K562 (cell line): ENCODE results near the gene TICAM1. TPM values are rescaled to one million over a fixed set of nuclear protein-coding genes. Genes with fewer than 3 reads are reported as not detected.

Source experiments
- CBFA2T3 ChIP-seq: fragments of 450-650 bp; IDR thresholded peaks from 2 replicates; pipeline ENCODE4 v1.6.1; 2017
- GABPB1 ChIP-seq: sonication (generic); formaldehyde crosslinking; IDR thresholded peaks from 2 replicates; pipeline ENCODE4 v1.8.0; 2022; ENCODE audit warnings: mild to moderate bottlenecking, missing genetic modification reagents
- NR2C1 ChIP-seq, 2 experiments: fragments of 450-650 bp; IDR thresholded peaks; 2 replicates each; pipeline ENCODE4 v1.6.1; 2017; ENCODE audit warnings: mild to moderate bottlenecking in 2 of 2, antibody characterized with exemption in 1 of 2, inconsistent platforms in 1 of 2, missing compliant biosample characterization in 1 of 2, missing genetic modification characterization in 1 of 2
- POU5F1 ChIP-seq: fragments of 150-350 bp; IDR thresholded peaks from 2 replicates; pipeline ENCODE4 v1.6.1; 2014; ENCODE audit warnings: borderline replicate concordance, low read length, low read depth, mild to moderate bottlenecking; ENCODE audit not compliant: partially characterized antibody
- RHOXF2B ChIP-seq: fragments of 250-450 bp; sonication (Bioruptor Pico); conservative IDR thresholded peaks from 2 replicates; pipeline ENCODE4 v1.5.1; 2021
- RUNX1 ChIP-seq: sonication (generic); IDR thresholded peaks from 2 replicates; pipeline ENCODE4 v1.6.1; 2016; ENCODE audit warnings: antibody characterized with exemption, low read depth
- TAF9B ChIP-seq: fragments of 450-650 bp; IDR thresholded peaks from 2 replicates; pipeline ENCODE4 v1.6.1; 2018; ENCODE audit warnings: mild to moderate bottlenecking; ENCODE audit not compliant: partially characterized antibody
- TCF7 ChIP-seq: sonication (generic); IDR thresholded peaks from 2 replicates; pipeline ENCODE4 v1.6.1; 2016; ENCODE audit warnings: antibody characterized with exemption, borderline replicate concordance
- U2AF2 ChIP-seq: fragments of 200-400 bp; formaldehyde crosslinking; optimal IDR thresholded peaks from 2 replicates; pipeline ENCODE3; 2017; ENCODE audit warnings: low read depth, mild to moderate bottlenecking, low read length
- ZBTB17 ChIP-seq: fragments of 450-650 bp; formaldehyde crosslinking; IDR thresholded peaks from 2 replicates; pipeline ENCODE4 v1.4.0; 2020; ENCODE audit warnings: mild to moderate bottlenecking
- ZBTB26 ChIP-seq: fragments of 450-650 bp; formaldehyde crosslinking; IDR thresholded peaks from 2 replicates; pipeline ENCODE4 v1.4.0; 2022; ENCODE audit warnings: missing genetic modification characterization
- ZFP1 ChIP-seq: fragments of 450-650 bp; formaldehyde crosslinking; IDR thresholded peaks from 2 replicates; pipeline ENCODE4 v1.4.0; 2020; ENCODE audit warnings: mild to moderate bottlenecking, mixed read lengths
- ZKSCAN1 ChIP-seq: fragments of 150-350 bp; IDR thresholded peaks from 2 replicates; pipeline ENCODE4 v1.6.1; 2016; ENCODE audit warnings: low read depth, low read length
- polyA plus RNA-seq, 8 experiments: library from polyadenylated mRNA; depleted of rRNA in 4 of 8; stranded (reverse) in 5 of 8; unstranded in 3 of 8; fragments of >200 nt; fragmentation: Nextera tagmentation in 2 of 8; fragmentation: Illumina TruSeq in 1 of 8; extraction: Ambion mirVana in 2 of 8; extraction: Trizol in 1 of 8; gene quantifications; 2 replicates each; pipeline versions ENCODE4 v1.2.1 to v1.2.3, GENCODE V29; 2011 to 2014; ENCODE audit warnings: inconsistent platforms in 1 of 8, missing spikeins in 1 of 8
- total RNA-seq, 7 experiments: library from RNA; depleted of rRNA in 6 of 7; stranded (reverse); fragments of >200 nt in 6 of 7; fragmentation: Illumina TruSeq in 2 of 7; extraction: Trizol in 2 of 7; gene quantifications; 2 replicates each; pipeline versions ENCODE4 v1.2.1 to v1.2.3, GENCODE V29; 2011 to 2021; ENCODE audit warnings: low replicate concordance in 1 of 7
- TF ChIP-seq, protein P1 (sequence below): fragments of 450-650 bp; IDR thresholded peaks from 2 replicates; pipeline ENCODE4 v1.6.1; 2018; ENCODE audit warnings: mild to moderate bottlenecking, low read depth; ENCODE audit not compliant: partially characterized antibody
- TF ChIP-seq, protein P2 (sequence below): fragments of 200-600 bp; sonication (generic); IDR thresholded peaks from one replicate; pipeline ENCODE4 v1.6.1; 2012; ENCODE audit warnings: mild to moderate bottlenecking, low read depth, low read length, inconsistent platforms

TICAM1 gene
- total and polyA plus RNA-seq, 9 of the 15 experiments (the other 6 are each of a cell fraction or from before 2014, with no cell fraction given): 0.07 to 11.6 (median 1.5) TPM

DNA sequence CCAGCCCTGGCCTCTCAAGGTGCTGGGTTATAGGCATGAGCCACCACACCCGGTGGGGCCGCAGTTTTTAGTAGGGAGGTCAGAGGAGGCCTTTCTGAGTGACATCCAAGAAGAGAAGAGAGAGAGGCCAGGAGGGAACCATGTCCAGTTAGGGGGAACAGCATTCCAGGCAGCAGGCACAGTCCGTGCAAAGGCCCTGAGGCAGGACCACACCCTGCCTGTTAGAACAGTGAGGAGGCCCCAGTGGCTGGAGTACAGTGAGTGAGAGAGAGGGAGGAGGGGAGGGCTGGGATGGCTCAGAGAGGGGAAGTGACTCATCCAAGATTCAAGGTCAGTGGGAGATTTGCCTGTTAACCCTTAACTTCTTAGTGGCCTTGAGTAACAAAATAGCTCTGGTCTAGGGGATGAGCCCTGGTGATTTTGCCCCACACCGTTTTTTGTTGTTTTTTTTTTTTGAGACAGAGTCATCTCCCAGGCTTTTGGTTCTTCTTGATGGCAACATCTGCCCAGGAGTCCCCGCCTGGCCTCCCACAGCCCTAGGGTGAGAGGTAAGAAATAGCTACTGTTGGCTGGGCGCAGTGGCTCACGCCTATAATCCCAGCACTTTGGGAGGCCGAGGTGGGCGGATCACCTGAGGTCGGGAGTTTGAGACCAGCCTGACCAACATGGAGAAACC is 38.7 kb upstream of the TICAM1 start (continued):
- TF ChIP-seq, protein P1, sequence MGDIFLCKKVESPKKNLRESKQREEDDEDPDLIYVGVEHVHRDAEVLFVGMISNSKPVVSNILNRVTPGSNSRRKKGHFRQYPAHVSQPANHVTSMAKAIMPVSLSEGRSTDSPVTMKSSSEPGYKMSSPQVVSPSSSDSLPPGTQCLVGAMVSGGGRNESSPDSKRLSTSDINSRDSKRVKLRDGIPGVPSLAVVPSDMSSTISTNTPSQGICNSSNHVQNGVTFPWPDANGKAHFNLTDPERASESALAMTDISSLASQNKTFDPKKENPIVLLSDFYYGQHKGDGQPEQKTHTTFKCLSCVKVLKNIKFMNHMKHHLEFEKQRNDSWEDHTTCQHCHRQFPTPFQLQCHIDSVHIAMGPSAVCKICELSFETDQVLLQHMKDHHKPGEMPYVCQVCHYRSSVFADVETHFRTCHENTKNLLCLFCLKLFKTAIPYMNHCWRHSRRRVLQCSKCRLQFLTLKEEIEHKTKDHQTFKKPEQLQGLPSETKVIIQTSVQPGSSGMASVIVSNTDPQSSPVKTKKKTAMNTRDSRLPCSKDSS: no peak
- TF ChIP-seq ZKSCAN1: peak; percentile 73; the same call in 1 of the 2 replicates
- no peak for TF ChIP-seq ZFP1 (CRISPR knock-in tag)
- no peak for TF ChIP-seq RUNX1
- no peak for TF ChIP-seq TCF7
- no peak for TF ChIP-seq ZBTB26 (CRISPR knock-in tag)
- TF ChIP-seq U2AF2: no peak
- TF ChIP-seq CBFA2T3: peak; percentile 56
- no peak for TF ChIP-seq ZBTB17 (CRISPR knock-in tag)
- no peak for TF ChIP-seq TAF9B
- TF ChIP-seq, protein P2, sequence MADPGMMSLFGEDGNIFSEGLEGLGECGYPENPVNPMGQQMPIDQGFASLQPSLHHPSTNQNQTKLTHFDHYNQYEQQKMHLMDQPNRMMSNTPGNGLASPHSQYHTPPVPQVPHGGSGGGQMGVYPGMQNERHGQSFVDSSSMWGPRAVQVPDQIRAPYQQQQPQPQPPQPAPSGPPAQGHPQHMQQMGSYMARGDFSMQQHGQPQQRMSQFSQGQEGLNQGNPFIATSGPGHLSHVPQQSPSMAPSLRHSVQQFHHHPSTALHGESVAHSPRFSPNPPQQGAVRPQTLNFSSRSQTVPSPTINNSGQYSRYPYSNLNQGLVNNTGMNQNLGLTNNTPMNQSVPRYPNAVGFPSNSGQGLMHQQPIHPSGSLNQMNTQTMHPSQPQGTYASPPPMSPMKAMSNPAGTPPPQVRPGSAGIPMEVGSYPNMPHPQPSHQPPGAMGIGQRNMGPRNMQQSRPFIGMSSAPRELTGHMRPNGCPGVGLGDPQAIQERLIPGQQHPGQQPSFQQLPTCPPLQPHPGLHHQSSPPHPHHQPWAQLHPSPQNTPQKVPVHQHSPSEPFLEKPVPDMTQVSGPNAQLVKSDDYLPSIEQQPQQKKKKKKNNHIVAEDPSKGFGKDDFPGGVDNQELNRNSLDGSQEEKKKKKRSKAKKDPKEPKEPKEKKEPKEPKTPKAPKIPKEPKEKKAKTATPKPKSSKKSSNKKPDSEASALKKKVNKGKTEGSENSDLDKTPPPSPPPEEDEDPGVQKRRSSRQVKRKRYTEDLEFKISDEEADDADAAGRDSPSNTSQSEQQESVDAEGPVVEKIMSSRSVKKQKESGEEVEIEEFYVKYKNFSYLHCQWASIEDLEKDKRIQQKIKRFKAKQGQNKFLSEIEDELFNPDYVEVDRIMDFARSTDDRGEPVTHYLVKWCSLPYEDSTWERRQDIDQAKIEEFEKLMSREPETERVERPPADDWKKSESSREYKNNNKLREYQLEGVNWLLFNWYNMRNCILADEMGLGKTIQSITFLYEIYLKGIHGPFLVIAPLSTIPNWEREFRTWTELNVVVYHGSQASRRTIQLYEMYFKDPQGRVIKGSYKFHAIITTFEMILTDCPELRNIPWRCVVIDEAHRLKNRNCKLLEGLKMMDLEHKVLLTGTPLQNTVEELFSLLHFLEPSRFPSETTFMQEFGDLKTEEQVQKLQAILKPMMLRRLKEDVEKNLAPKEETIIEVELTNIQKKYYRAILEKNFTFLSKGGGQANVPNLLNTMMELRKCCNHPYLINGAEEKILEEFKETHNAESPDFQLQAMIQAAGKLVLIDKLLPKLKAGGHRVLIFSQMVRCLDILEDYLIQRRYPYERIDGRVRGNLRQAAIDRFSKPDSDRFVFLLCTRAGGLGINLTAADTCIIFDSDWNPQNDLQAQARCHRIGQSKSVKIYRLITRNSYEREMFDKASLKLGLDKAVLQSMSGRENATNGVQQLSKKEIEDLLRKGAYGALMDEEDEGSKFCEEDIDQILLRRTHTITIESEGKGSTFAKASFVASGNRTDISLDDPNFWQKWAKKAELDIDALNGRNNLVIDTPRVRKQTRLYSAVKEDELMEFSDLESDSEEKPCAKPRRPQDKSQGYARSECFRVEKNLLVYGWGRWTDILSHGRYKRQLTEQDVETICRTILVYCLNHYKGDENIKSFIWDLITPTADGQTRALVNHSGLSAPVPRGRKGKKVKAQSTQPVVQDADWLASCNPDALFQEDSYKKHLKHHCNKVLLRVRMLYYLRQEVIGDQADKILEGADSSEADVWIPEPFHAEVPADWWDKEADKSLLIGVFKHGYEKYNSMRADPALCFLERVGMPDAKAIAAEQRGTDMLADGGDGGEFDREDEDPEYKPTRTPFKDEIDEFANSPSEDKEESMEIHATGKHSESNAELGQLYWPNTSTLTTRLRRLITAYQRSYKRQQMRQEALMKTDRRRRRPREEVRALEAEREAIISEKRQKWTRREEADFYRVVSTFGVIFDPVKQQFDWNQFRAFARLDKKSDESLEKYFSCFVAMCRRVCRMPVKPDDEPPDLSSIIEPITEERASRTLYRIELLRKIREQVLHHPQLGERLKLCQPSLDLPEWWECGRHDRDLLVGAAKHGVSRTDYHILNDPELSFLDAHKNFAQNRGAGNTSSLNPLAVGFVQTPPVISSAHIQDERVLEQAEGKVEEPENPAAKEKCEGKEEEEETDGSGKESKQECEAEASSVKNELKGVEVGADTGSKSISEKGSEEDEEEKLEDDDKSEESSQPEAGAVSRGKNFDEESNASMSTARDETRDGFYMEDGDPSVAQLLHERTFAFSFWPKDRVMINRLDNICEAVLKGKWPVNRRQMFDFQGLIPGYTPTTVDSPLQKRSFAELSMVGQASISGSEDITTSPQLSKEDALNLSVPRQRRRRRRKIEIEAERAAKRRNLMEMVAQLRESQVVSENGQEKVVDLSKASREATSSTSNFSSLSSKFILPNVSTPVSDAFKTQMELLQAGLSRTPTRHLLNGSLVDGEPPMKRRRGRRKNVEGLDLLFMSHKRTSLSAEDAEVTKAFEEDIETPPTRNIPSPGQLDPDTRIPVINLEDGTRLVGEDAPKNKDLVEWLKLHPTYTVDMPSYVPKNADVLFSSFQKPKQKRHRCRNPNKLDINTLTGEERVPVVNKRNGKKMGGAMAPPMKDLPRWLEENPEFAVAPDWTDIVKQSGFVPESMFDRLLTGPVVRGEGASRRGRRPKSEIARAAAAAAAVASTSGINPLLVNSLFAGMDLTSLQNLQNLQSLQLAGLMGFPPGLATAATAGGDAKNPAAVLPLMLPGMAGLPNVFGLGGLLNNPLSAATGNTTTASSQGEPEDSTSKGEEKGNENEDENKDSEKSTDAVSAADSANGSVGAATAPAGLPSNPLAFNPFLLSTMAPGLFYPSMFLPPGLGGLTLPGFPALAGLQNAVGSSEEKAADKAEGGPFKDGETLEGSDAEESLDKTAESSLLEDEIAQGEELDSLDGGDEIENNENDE: no peak
- TF ChIP-seq RHOXF2B: no peak
- peak; percentile 71 for TF ChIP-seq NR2C1 (IDR thresholded peaks at IDR 0.05)
- TF ChIP-seq NR2C1 (tag; IDR thresholded peaks at IDR 0.05): peak; percentile 56
- TF ChIP-seq POU5F1: no peak
- peak; percentile 44; the same call in 1 of the 2 replicates for TF ChIP-seq GABPB1 (CRISPR knock-in tag)
